Measurements from ENCODE around the gene ALG1.

Gene ALG1

GRCh38 chr16:5059386-5060072, 12.1 kb upstream of the ALG1 start:
- TF ChIP-seq CTCF (IDR thresholded peaks at IDR 0.05; ENCODE audit: borderline replicate concordance, insufficient read depth, low read depth, low read length): no peak
- no peak overlapping the region for H3K4me3 ChIP-seq (ENCODE audit: low read depth, low read length)

DNA sequence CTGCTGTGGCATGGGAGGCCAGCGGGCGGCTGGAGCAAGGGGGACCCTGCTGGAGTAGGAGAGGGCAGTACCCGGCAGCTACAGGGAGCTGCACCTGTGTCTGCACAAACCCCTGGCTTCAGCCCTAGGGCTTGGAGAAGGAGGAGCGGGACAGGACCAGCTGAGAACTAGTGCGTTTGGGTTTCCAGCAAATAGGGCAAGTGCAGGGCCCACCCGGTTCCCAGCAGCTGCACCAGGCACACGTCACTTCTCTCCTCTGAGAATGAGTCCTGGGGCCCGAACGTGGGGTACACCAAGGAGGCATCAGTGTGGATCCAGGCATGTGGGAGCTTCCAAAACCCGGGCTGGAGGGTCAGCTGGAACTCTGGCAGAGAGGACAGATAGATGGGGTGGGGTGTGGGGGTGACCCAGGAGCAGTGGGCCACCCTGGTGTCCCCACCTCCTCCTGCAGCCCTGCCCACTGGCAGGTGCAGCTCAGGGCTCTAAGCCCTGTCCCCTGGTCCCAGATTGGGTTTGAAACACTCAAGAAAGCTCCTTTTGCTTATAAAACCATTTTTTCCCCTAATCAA, 11.5 kb upstream of the ALG1 start:
- TF ChIP-seq CTCF (IDR thresholded peaks at IDR 0.05; ENCODE audit: borderline replicate concordance, insufficient read depth, low read depth, low read length): no peak
- no peak overlapping the region for H3K4me3 ChIP-seq (ENCODE audit: low read depth, low read length)

DNA sequence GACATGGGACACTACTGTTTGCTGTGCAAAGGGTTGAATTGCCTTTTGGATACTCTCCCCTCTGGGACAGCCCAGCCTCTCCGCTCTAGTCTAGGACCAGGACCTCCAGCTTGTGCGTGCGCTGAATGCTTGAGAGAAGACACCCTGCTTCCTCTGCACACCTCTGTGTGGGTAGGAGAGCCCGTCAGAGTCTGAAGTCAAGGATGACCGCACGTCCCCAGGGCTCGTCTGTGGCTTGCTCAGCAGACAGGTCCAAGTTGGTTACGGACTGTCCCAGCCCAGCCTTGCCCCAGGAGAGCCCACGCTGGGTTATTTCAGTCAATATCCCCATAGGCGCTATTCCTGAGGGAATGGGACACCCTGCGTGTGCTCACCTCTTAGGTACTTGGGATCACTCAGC, 9.6 kb upstream of the ALG1 start:
- TF ChIP-seq CTCF (IDR thresholded peaks at IDR 0.05; ENCODE audit: borderline replicate concordance, insufficient read depth, low read depth, low read length): no peak
- no peak overlapping the region for H3K4me3 ChIP-seq (ENCODE audit: low read depth, low read length)

DNA sequence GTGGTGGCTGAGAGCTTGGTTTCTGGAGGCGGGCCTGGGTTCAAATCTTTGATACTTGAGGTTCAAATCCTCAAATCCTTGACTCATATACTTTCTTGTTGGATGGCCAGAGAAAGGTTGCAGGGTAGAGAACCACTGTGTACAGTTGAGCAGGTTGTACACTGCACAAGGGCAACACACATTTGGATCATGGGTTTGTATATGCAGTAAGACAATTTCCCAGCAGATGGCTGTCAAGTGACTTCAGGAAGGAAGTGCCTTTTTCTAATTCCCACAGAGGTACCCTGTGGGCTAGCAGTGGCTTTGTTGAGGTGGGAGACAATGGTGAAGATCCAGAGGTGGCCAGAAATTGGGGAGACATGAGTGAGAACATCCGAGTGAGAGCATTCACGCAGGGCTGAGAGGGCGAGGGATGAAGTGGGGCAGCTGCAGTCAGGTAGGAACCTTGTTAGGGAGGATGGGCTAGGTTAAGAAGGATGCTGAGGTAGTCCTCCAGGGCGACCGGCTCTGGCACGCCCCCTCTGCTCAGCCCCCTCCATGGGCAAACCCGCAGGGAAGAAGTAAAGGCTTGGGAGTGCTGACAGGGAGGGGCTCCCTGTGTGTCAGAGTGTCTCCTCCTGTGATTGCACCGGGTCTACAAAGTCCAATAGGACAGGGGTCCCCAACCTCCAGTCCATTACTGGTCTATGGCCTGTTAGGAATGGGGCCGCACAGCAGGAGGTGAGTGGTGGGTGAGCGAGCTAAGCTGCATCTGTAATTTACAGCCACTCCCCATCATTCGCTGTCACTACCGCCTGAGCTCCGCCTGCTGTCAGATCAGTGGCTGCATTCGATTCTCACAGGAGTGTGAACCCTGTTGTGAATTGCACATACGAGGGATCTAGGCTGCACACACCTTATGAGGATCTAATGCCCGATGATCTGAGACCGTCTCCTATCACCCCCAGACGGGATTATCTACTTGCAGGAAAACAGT, 8.6 kb upstream of the ALG1 start:
- TF ChIP-seq CTCF (IDR thresholded peaks at IDR 0.05; ENCODE audit: borderline replicate concordance, insufficient read depth, low read depth, low read length): 0 out of 2 replicates have a peak, but pooled peaks have one; percentile 4
- no peak overlapping the region for H3K4me3 ChIP-seq (ENCODE audit: low read depth, low read length)

GRCh38 chr16:5064915-5065314, 6.7 kb upstream of the ALG1 start:
- no peak overlapping the region for H3K4me3 ChIP-seq (ENCODE audit: low read depth, low read length)
- no peak for TF ChIP-seq CTCF (IDR thresholded peaks at IDR 0.05; ENCODE audit: borderline replicate concordance, insufficient read depth, low read depth, low read length)

- no peak for TF ChIP-seq CTCF (IDR thresholded peaks at IDR 0.05; ENCODE audit: borderline replicate concordance, insufficient read depth, low read depth, low read length)
- no peak overlapping the region for H3K4me3 ChIP-seq (ENCODE audit: low read depth, low read length)
These were observed 6.3 kb upstream of the ALG1 start for GRCh38 chr16:5065326-5065725.
